Chondrocyte (in vitro differentiated cells): Measurements from ENCODE around the gene TNF. TPM values are rescaled to one million over a fixed set of nuclear protein-coding genes. Genes with fewer than 3 reads are reported as not detected.

Source experiments
- DNase-seq: peaks from one replicate; pipeline ENCODE4 v3.0.0; 2021; ENCODE audit warnings: mixed read lengths, low spot score
- H3K27ac Mint-ChIP-seq: one replicate; pipeline ENCODE4 v1.8.0; 2021; ENCODE audit warnings: mild to moderate bottlenecking, moderate library complexity, mixed read lengths; ENCODE audit not compliant: unreplicated experiment
- H3K27me3 Mint-ChIP-seq: 2 replicates; pipeline ENCODE4 v1.8.0; 2021; ENCODE audit warnings: low read depth, mixed read lengths
- H3K36me3 Mint-ChIP-seq: 2 replicates; pipeline ENCODE4 v1.8.0; 2021; ENCODE audit warnings: low read depth, mixed read lengths
- H3K4me1 Mint-ChIP-seq: 2 replicates; pipeline ENCODE4 v1.8.0; 2021; ENCODE audit warnings: low read depth, mild to moderate bottlenecking, mixed read lengths
- H3K4me3 Mint-ChIP-seq: one replicate; pipeline ENCODE4 v1.8.0; 2021; ENCODE audit warnings: mild to moderate bottlenecking, moderate library complexity, mixed read lengths; ENCODE audit not compliant: unreplicated experiment
- H3K9me3 Mint-ChIP-seq: 2 replicates; pipeline ENCODE4 v1.8.0; 2021; ENCODE audit warnings: low read depth, mixed read lengths
- CTCF ChIP-seq: fragments of 200-600 bp; sonication (generic); IDR thresholded peaks from 2 replicates; pipeline ENCODE4 v1.5.0; 2021; ENCODE audit warnings: antibody characterized with exemption, mild to moderate bottlenecking, moderate library complexity
- total RNA-seq: library from RNA; stranded (reverse); gene quantifications from 3 replicates; pipeline ENCODE4 v1.2.1, GENCODE V29; 2021

Gene TNF
- total RNA-seq, 1 donor from 2014 or later, result not detected

GRCh38 chr6:31597006-31597405, 21.6 kb downstream of the TNF start:
- Mint-ChIP-seq H3K9me3 (no peaks in the 10 kb centered on the region), H3K36me3 (no peaks in the 10 kb centered on the region), H3K27me3 (no peaks in the 10 kb centered on the region), H3K4me3 (no peak overlapping the region), H3K27ac (no peak overlapping the region), H3K4me1 (no peaks in the 10 kb centered on the region)
- TF ChIP-seq CTCF, result peak; percentile 75
- no peak for DNase-seq

- no peak for DNase-seq
- no peaks in the 10 kb centered on the region for H3K9me3 Mint-ChIP-seq
- no peaks in the 10 kb centered on the region for H3K4me1 Mint-ChIP-seq
- TF ChIP-seq CTCF, result no peak
- H3K27ac Mint-ChIP-seq, result no peak overlapping the region
- no peaks in the 10 kb centered on the region for H3K36me3 Mint-ChIP-seq
- no peaks in the 10 kb centered on the region for H3K27me3 Mint-ChIP-seq
- no peak overlapping the region for H3K4me3 Mint-ChIP-seq
Measured at GRCh38 chr6:31607317-31607716, 32.0 kb downstream of the TNF start.

GRCh38 chr6:31609519-31610406, 34.4 kb downstream of the TNF start:
- Mint-ChIP-seq H3K4me3 (no peak overlapping the region), H3K27me3 (no peaks in the 10 kb centered on the region), H3K9me3 (no peaks in the 10 kb centered on the region), H3K36me3 (no peaks in the 10 kb centered on the region), H3K27ac (no peak overlapping the region), H3K4me1 (no peaks in the 10 kb centered on the region)
- TF ChIP-seq CTCF, result no peak
- DNase-seq, result no peak

GRCh38 chr6:31610968-31611367, 35.6 kb downstream of the TNF start:
- no peak for DNase-seq
- no peak overlapping the region for H3K4me3 Mint-ChIP-seq
- H3K36me3 Mint-ChIP-seq, result no peaks in the 10 kb centered on the region
- H3K9me3 Mint-ChIP-seq, result no peaks in the 10 kb centered on the region
- H3K27ac Mint-ChIP-seq, result no peak overlapping the region
- H3K4me1 Mint-ChIP-seq, result no peaks in the 10 kb centered on the region
- TF ChIP-seq CTCF, result no peak
- no peaks in the 10 kb centered on the region for H3K27me3 Mint-ChIP-seq

- no peak for TF ChIP-seq CTCF
- Mint-ChIP-seq H3K4me3 (no peak overlapping the region), H3K27me3 (no peaks in the 10 kb centered on the region), H3K9me3 (no peaks in the 10 kb centered on the region), H3K27ac (no peak overlapping the region), H3K36me3 (no peaks in the 10 kb centered on the region), H3K4me1 (no peaks in the 10 kb centered on the region)
- no peak for DNase-seq
Measured at GRCh38 chr6:31614075-31614619, 38.8 kb downstream of the TNF start.
